ENCODE measurements around the gene ZCCHC17. TPM values are rescaled to one million over a fixed set of nuclear protein-coding genes. Genes with fewer than 3 reads are reported as not detected.

Gene ZCCHC17
- total and polyA plus RNA-seq, 2 donors (not counting 1 experiment from before 2014, with no cell fraction given): 14.1 to 20.3 TPM

DNA sequence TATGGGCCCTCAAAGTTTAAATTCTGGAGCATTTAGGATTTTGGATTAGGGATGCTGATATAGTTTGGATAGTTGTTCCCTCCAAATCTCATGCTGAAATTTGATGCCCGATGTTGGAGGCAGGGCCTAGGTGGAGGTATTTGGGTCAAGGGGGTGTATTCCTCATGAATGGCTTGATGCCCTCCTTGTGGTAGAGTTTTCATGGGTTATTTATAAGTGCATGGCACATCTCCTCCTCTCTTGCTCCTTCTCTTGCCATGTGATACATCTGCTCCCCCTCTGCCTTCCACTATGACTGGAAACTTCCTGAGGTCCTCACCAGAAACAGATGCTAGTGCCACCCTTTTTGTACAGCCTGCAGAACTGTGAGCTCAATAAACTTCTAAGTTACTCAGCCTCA lies 39.6 kb upstream of the ZCCHC17 start:
- Histone ChIP-seq H4K20me1 (ENCODE audit: control insufficient read depth, insufficient read depth, low read length, poor library complexity, severe bottlenecking) (no peaks in the 10 kb centered on the region), H3K79me2 (ENCODE audit: control insufficient read depth, insufficient read depth, low read length) (no peaks in the 10 kb centered on the region), H3K27ac (ENCODE audit: low read length in 2 of 2) (no peak overlapping the region), H3K9ac (ENCODE audit: low read length) (no peak overlapping the region), H3K27me3 (replicated peaks in 1 of 4; ENCODE audit: control extremely low read depth in 1 of 4, control insufficient read depth in 3 of 4, insufficient read depth in 4 of 4, low read length in 3 of 4) (no peaks in the 10 kb centered on the region), H2AFZ (ENCODE audit: insufficient read depth, low read depth, low read length, poor library complexity, severe bottlenecking) (no peak overlapping the region), H3K9me3 (ENCODE audit: control extremely low read depth in 1 of 3, control insufficient read depth in 2 of 3, insufficient read depth in 1 of 3, low read length in 2 of 3) (no peaks in the 10 kb centered on the region), H3K4me2 (replicated peaks; ENCODE audit: low read depth, low read length, poor library complexity, severe bottlenecking) (no peak overlapping the region), H3K4me3 (ENCODE audit: control extremely low read depth in 1 of 5, extremely low read depth in 1 of 5, insufficient read depth in 1 of 5, low read depth in 2 of 5, low read length in 4 of 5) (no peak overlapping the region), H3K4me1 (ENCODE audit: control insufficient read depth in 2 of 2, insufficient read depth in 2 of 2, low read length in 2 of 2) (no peaks in the 10 kb centered on the region), H3K36me3 (replicated peaks in 1 of 2; ENCODE audit: control extremely low read depth in 1 of 2, control insufficient read depth in 1 of 2, extremely low read depth in 1 of 2, insufficient read depth in 2 of 2, low read length in 1 of 2) (peaks cover 19 to 42% of the 10 kb centered on the region in 2 experiments)
- no peaks in the 10 kb centered on the region for H3K27me3 Mint-ChIP-seq
- no CpG with 5 or more reads among the region's 1 CpG for WGBS (ENCODE audit: insufficient coverage)
- TF ChIP-seq, protein P1, sequence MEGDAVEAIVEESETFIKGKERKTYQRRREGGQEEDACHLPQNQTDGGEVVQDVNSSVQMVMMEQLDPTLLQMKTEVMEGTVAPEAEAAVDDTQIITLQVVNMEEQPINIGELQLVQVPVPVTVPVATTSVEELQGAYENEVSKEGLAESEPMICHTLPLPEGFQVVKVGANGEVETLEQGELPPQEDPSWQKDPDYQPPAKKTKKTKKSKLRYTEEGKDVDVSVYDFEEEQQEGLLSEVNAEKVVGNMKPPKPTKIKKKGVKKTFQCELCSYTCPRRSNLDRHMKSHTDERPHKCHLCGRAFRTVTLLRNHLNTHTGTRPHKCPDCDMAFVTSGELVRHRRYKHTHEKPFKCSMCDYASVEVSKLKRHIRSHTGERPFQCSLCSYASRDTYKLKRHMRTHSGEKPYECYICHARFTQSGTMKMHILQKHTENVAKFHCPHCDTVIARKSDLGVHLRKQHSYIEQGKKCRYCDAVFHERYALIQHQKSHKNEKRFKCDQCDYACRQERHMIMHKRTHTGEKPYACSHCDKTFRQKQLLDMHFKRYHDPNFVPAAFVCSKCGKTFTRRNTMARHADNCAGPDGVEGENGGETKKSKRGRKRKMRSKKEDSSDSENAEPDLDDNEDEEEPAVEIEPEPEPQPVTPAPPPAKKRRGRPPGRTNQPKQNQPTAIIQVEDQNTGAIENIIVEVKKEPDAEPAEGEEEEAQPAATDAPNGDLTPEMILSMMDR (IDR thresholded peaks at IDR 0.05): no peak
- no peak for TF ChIP-seq EZH2 (IDR thresholded peaks at IDR 0.05; ENCODE audit: borderline replicate concordance, insufficient read depth, low read depth, low read length, poor library complexity, severe bottlenecking)
- H3K4me1 Mint-ChIP-seq: no peaks in the 10 kb centered on the region
- CTCF ChIA-PET: no interaction called here
- POLR2A ChIA-PET: no interaction called here
- DNase-seq: no peak
- H3K4me3 Mint-ChIP-seq: no peak overlapping the region
- ATAC-seq (ENCODE audit: low read depth): no peak
- intact Hi-C loops (cut with micrococcal nuclease): no loop called here
- H3K27ac Mint-ChIP-seq: no peak overlapping the region
- H3K9me3 Mint-ChIP-seq (ENCODE audit: insufficient read depth): no peaks in the 10 kb centered on the region

DNA sequence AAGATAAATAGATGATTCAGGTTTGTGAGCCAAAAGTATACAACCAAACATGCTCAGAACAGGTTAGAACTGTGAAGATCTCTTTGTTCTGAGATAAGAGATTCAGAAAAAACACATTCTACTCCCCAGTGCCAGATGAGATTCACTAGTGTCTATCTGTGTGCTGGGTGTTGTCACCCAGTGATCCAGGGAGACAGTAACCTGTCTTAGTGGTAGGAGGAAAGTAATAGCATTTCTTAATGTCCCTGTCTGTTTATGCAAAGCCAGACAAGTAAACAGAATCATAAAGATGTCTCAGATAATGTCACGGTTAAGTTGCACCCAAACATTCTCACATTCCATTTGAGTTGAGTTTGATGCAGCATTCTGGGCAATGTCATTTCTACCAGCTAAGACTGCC lies 38.3 kb upstream of the ZCCHC17 start:
- DNase-seq: no peak
- intact Hi-C loops (cut with micrococcal nuclease): no loop called here
- Histone ChIP-seq H3K79me2 (ENCODE audit: control insufficient read depth, insufficient read depth, low read length) (no peaks in the 10 kb centered on the region), H3K4me3 (ENCODE audit: control extremely low read depth in 1 of 5, extremely low read depth in 1 of 5, insufficient read depth in 1 of 5, low read depth in 2 of 5, low read length in 4 of 5) (no peak overlapping the region), H3K4me2 (replicated peaks; ENCODE audit: low read depth, low read length, poor library complexity, severe bottlenecking) (no peak overlapping the region), H3K9me3 (ENCODE audit: control extremely low read depth in 1 of 3, control insufficient read depth in 2 of 3, insufficient read depth in 1 of 3, low read length in 2 of 3) (no peaks in the 10 kb centered on the region), H4K20me1 (ENCODE audit: control insufficient read depth, insufficient read depth, low read length, poor library complexity, severe bottlenecking) (no peaks in the 10 kb centered on the region), H3K36me3 (replicated peaks in 1 of 2; ENCODE audit: control extremely low read depth in 1 of 2, control insufficient read depth in 1 of 2, extremely low read depth in 1 of 2, insufficient read depth in 2 of 2, low read length in 1 of 2) (peaks cover 19 to 53% of the 10 kb centered on the region in 2 experiments), H2AFZ (ENCODE audit: insufficient read depth, low read depth, low read length, poor library complexity, severe bottlenecking) (no peak overlapping the region), H3K27ac (ENCODE audit: low read length in 2 of 2) (no peak overlapping the region), H3K9ac (ENCODE audit: low read length) (no peak overlapping the region), H3K27me3 (replicated peaks in 1 of 4; ENCODE audit: control extremely low read depth in 1 of 4, control insufficient read depth in 3 of 4, insufficient read depth in 4 of 4, low read length in 3 of 4) (no peaks in the 10 kb centered on the region), H3K4me1 (ENCODE audit: control insufficient read depth in 2 of 2, insufficient read depth in 2 of 2, low read length in 2 of 2) (no peaks in the 10 kb centered on the region)
- Mint-ChIP-seq H3K4me3 (no peak overlapping the region), H3K27me3 (no peaks in the 10 kb centered on the region), H3K4me1 (no peaks in the 10 kb centered on the region), H3K27ac (no peak overlapping the region), H3K9me3 (ENCODE audit: insufficient read depth) (no peaks in the 10 kb centered on the region)
- ChIA-PET POLR2A (no interaction called here), CTCF (no interaction called here)
- TF ChIP-seq, protein P1 (IDR thresholded peaks at IDR 0.05): no peak
- no peak for TF ChIP-seq EZH2 (IDR thresholded peaks at IDR 0.05; ENCODE audit: borderline replicate concordance, insufficient read depth, low read depth, low read length, poor library complexity, severe bottlenecking)
- no peak for ATAC-seq (ENCODE audit: low read depth)
- no CpG with 5 or more reads among the region's 1 CpG for WGBS (ENCODE audit: insufficient coverage)

Data from B cell (primary cell).